NCI-H1694 treated with DMSO at 0.1 percent for 48 hours (cell line): ENCODE results near the gene CELSR1.

Experiments
- DNase-seq: peaks from one replicate; lab custom pipeline; 2025; lab: John Stamatoyannopoulos, UW

Gene CELSR1

DNA sequence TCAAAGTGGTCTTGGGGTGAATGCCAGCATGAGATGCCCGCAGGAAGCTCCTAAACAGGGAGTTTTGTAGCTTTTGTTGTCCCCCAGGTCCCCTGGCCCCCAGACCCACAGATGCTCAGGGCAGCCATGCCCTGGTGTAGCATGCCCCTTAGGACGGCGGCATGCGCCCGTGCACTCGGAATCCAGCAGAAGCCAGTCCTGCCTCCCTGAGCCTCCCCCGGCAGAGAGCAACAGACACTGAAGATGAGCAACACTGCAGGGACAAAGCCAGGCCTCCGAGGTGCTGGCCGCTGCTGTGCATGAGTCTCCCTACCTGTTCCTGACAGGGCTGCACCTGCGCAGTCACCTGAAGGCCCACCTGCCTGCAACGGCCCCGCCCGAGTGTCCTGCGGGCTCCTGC is 142.8 kb downstream of the CELSR1 start:
- DNase-seq = no peak

DNA sequence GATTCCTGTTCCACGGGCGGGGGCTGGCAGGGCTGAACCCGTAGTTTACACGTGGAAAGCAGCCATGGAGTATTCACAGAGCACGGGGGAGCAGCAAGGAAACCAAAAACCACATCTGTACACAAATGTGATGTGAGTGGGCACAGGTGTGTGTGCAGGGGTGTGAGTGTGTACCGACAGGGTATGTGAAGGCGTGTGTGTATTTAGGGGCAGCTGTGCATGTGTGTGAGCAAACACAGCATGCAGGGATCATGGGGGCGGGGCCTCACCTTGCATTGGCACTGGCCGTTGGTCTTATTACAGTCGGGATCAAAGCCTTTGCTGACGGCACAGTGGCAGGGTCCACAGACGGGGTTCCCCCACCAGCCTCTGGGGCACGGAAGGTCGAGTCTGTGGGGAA is 143.5 kb downstream of the CELSR1 start:
- no peak for DNase-seq

DNA sequence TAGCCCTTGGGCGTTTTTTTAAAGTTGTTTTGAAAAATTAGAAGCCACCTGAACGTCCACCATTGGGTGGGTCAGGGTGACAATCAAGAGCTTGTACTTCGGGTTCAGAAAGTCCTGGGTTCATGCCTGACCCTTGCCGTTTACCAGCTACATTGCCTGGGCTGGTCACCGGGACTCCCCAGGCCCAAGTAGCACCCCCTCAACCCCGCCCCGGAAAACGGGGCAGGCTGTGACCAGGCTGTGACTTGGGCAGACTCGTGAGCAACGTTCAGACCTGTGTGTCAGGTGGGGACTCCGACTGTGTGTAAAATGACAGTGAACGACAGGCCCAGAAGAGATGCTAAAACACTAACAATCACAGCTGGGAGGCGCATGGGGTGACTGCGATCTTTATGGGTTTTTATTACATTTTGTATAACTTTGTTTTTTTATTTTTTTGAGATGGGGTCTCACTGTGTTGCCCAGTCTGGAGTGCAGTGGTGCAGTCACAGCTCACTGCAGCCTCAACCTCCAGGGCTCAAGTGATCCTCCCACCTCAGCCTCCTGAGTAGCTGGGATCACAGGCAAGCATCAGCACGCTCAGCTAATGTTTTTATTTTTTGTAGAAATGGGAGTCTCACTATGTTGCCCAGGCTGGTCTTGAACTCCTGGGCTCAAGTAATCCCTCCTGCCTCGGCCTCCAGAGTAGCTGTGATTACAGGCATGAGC is 145.1 kb downstream of the CELSR1 start:
- DNase-seq = no peak

DNA sequence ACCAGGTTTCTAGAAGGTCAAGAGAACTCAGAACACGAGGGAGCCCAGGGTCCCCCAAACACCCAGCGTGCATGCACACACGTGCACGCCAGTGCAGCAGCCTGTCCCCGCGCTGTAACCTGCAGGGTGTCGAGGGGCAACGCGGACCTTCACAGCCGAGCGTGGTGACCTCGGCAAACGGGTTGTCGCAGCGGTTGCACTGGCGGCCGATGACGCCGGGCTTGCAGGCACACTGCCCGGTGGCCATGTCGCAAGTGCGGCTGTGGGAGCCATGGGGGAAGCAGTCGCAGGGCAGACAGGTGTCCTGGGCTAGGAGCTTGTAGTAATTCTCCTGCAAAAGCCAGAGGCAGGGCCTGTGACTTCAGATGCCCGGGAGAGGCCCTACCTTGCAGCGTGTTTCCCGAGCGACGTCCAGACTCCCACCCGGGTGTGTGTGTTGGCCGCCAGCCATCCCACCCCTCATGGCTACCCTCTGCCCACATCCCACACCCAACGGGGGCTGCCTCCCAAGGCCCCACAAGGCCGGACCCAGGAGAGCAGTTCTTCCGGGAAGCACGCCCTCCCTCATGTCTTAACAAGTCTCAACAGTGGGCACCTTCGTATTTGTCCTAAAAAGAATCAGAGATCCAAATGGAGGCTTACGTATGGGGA is 145.8 kb downstream of the CELSR1 start:
- no peak for DNase-seq

DNA sequence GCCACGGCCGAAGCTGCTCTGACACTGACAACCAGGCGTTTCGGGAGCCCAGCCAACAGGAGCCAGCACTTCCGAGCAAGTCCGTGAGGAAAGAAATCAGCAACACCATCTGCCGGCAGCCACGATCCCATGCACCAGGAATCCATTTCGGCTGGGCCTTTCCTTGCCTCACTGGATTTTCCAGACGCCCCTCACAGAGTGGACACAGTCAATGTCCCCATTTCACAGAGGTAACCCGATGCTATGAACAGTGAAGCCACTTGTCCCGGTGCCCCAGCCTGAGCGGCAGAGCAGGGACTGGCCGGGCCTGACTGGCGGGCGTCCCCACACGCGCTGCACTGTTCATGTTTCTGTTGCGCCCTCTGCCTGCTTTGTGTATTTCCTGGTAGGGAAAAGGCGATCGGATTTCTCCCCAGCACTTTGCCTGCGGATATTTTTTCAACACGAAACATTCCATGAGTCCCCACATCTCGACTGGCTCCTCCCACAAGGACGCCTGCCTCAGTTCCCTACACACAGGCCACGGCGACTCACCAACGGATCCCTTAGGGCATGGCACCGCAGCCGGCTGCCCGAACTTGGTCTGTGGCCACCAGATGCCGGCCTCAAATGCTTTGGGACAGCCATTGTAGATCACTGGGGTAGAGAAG is 146.6 kb downstream of the CELSR1 start:
- peak; percentile 71 for DNase-seq

DNA sequence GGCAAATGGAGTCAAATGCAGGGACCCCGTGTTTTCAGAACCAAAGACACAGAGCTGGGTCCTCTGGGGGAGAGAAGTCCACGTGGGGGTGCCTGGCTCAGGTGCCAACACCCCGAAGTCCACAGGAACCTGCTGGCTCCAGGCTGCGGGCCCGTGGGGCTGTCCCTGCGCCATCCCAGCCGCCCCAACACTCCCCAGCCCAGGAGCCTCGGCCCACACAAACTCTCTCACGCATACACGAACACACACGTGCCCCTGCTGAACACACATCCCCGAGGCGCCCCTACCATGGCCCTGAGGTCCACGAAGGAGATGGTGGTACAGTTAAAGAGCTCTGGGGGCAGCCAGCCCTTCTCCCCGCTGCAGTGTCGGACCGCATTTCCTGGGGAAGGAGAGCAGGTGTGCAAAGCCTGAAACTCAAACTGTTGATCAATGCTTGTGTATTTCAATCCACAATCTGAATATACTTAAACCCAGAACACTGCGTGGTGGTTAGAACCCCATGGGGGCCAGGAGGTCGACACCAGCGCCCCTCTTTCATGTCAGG is 147.2 kb downstream of the CELSR1 start:
- no peak for DNase-seq

DNA sequence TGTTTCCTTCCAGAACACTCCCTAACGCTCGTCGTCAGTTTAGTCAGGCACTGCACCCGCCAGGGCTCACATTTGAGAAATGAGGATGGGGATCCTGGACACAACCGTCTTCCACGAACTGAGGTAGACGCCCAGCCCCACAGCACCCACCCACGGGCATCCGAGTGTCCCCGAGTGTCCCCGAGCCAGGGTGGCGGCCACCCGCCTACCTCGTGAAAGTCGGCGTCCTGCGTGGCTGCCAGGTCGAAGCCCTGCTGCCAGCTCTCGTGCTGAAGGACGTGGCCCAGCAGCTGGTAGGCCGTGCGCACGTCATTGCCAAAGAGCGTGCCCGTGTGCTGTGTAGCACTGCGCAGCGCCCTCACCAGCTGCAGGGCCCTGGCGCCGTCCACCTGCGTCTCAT is 148.3 kb downstream of the CELSR1 start:
- no peak for DNase-seq

DNA sequence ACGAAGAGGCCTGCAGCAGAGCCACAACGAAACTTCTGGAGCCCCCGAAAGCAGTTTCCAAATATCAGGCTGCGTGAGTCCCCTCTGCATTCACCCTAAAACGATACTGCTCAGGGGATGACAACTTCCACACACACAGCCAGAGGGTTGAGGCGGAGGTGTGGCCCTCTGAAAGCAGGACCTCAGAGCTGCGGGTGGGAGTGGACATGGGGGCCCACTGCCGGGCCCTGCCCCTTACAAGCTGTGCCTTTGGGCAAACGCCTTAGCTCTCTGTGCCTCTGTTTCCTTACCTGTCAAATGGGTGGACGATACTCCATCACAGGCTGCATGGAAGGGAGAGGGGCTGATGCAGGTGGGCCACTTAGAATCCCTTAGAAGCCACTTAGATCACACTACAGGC is 148.8 kb downstream of the CELSR1 start:
- DNase-seq = no peak

DNA sequence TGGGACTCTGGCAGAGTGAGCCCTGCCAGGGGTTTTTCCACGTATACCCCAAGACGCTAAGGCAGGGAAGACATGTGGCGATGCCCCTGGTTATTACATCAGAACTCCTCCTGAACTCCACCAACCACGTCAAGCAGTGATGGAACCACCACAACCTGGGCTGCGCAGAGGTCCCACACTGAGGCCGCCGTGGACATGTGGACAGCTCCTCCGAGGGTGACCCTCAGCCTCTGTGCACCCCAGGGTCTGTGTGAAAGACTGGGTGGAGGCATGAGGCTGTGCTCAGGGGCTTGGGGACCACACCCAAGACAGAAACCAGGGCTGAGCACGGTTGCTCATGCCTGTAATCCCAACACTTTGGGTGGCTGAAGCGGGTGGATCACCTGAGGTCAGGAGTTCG is 149.7 kb downstream of the CELSR1 start:
- DNase-seq = no peak

DNA sequence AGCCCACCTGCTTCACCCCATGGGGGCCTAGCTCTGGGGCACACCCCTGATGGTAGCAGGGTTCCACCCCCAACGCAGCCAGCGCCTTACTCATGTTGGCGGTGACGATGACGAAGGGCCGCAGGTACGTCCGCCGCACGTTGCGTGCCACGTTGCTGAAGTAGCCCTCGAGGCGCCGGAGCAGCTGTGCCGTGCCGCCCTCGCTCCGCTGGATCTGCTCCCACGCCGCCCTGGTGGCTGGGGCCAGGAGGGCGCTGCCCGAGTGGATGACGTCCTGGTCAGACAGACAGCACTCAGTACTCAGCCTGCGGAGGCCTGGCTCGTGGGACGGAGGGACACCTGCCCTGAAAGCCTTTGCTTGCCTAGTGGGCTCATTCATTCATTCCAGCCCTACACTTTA is 151.1 kb downstream of the CELSR1 start:
- no peak for DNase-seq

DNA sequence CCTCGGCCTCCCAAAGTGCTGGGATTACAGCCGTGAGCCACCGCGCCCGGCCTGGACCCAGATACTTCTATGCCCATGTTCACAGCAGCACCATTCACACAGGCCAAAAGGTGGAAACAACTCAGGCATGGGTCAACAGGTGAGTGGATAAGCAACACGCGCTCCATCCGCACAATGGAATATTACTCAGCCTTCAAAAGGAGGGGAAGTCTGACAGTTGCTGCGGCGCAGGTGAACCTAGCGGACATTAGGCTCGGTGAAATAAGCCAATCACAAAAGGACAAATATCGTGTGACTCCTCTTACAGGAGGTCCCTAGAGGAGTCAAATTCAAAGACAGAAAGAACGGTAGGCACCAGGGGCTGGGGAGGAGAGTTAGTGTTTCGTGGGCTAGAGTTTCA is 154.9 kb downstream of the CELSR1 start:
- no peak for DNase-seq

DNA sequence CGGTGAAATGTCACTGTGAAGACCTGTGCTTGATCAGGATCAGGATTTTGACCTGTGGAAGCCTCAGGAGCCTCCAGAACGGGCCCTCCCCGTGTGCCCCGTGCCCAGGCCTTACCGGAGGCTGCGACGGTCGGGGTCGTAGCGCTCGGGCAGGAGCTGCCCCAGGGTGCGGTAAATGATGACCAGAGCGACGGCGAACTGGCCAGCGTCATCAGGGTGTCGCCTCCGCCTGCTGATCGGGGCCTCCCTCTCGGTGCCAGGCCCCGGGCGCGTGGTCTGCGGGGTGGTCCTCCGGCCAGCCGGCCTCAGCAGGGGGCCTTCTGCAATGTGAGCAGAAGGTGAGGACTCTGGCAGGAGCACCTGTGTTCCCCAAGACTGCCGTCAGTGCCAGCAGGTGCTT is 155.7 kb downstream of the CELSR1 start:
- DNase-seq = no peak

DNA sequence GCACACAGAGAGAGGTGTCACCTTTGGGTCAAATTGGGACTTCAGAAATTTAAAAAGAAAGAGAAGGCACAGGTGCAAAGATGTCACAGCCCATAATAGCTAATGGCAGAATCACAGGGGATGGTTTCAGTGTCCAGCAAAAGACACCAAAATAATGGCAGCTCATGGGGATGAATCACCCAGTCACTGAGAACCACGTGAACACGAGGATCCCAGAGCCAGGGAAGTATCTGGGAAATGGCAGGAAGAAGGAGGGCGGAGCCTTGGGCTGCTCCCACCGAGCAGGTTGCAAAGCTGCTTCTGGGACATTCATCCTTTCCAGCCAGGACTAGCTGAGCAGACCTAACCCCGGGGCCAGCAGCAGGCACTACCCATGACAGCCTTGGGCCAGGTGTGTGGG is 156.3 kb downstream of the CELSR1 start:
- no peak for DNase-seq

DNA sequence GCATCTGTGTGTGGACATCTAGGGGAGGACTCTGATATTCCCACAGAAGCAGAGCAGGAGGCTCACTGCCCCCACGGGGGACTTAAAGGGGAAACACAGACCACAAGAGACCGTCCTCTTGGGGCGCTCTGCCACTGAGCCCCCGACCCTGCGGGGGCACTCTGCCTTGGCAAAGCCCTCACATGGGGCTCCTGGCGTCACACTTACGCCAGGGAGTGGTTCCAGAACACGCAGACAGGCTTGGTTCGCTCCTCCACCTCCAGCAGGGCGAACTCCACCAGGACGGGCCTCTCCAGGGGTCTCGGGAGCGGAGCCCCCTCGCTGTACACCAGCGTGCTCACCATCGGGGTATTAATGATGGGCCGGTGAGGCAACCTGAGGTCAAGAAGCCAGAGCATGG is 156.8 kb downstream of the CELSR1 start:
- no peak for DNase-seq

DNA sequence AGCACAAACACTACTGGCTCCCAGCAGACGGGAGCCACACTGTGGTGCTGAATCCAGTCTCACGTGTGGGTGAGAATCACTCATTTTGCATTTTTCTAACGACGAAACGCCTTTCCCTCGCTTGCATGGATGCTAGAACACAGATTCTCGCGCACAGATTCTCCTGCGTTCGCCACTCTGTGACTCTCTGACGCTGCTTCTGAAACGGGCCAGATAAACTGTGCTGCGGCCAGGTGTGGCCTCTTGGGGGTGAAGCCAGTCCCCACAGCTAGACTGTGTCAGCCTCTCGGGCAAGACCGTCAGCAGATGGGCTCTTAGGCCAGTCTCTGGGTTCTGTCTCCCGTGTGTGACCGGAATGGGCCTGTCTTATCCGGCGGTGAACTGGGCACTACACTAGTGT is 157.4 kb downstream of the CELSR1 start:
- no peak for DNase-seq

DNA sequence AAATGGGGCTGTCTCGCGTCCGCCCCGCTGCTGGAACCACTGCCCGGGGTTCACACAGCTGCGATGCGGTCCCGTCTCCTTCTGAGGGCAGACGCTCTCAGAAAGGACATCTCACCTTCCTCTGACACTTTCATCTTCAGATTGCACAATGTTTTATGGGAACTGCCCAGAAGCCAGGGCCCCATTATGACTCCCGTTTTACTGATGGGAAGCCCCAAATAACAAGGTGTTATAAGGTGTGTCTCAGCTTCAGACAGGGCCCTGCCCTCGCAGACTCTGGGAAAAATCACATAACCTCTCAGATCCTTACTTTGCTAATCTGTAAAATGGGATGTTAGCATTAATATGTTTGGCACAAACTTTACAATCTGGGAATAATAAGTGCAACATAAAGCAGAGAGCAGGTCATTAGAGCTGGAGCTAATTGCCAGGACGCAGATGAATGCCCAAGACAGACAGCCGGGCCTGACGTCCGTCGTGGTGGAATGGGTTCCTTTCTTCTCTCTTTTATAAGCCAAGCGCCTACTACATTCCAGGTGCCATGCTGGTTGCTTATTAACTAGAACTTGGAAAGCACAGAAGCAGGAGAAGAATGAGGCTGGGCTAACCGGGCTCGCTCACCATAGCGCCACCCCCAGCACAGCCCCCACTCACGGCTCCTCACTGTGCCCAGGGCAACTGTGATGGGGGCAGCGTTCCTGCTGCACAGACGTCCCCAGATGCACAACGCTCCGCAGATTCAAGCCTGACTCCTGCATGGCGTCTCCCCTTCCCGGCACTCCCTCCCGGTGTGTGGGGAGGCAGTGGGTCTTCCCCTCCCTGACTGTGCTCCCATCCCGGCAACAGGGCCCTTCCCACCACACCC is 158.1 kb downstream of the CELSR1 start:
- no peak for DNase-seq

DNA sequence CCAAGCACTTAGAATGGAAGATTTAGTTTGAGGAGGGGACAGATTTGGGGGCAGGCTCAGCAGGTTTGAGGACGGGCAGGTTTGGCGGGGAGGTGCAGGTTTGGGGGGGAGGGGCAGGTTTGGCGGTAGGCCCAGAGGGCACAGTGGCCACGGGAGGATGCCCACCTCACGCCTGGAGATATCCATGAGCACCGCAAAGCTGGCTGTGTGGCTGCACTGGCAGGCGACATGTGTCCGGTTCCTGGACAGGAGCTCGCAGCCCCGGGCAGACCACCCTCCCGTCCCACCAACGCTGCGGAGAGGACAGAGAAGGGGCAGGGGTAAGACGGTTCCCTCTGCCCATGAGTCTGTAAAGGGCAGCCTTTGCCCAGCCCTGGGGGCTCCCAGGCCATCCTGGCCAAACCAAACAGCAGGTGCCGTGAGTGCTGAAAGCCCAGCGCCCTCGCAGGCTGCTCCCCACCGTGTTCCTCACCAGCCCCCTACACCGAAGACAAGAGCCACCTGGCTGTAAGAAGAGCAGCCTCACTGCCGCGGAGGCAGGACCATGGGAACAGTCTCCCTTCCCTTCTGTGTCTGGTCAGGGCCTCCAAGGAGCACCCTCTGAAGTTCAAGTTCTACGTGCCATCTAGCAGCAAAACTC is 158.9 kb downstream of the CELSR1 start:
- no peak for DNase-seq

DNA sequence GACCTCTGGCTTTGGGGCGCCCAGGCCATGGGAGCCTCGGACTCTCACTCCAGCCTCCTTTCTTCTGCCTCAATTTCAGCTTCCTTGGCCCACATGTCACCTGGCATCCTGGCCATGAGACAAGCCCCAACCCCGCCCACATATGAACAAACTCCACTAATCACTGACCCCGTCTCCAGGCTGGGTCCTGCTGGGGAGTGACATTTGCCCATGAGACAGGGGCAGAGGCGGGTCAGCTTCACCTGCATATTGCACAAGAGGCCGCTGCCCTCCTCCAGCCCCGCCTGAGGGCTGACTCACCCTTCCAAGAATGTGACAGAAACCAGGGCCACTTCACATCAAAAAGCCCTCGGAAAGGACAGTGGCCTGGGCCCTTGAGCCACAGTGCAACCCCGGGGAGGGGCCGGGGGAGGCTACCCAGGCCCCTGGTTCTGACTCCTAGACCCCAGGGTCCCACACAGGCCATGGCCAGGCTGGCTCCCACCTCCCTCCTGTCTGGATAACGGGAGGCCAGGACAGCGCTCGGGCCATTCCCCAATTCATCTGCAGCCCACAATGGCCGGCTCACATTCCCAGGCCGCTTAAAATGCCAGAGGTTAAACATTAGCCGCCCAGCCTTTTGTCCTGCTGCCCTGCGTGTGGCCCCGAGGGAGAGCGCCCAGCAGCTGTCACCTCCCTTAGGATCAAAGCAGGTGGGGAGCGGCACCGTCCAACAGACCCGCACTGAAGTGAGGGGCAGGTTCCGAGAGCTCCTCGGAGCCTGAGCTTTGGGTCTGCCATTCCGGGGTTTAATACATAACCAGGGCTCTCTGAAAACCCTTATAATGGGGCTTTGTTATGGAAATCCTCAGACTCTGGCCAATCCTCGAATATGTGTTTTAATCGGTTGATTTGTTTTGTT is 159.6 kb downstream of the CELSR1 start:
- DNase-seq = no peak

DNA sequence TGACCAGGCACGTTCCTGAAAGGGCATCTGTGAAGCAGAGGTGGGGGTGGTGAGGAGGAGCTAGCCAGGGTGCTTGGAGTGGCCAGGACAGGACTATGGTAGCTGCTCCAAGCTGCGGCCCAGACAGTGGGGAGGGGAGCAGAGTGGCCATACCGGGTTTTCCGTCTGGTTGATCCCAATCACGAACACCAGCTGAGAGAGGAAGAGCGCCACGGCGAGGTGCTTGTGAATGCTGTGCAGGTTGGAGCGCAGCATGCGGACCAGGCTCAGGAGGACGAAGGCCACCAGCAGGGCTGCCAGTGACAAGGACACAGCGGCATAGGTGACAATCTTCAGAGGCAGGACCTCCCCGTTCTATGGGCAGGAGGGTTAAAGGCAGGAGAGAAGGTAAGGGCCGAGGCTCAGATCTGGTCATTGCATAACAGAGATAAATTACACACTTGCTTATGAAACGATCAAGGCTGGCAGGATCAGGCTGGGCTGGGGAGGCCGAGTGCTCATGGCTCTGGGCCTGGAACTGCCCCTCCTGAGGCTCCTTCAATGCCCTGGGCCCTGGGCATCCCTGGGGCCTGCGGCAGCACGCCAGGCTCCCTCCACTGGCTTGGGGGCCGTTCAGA is 160.4 kb downstream of the CELSR1 start:
- DNase-seq = no peak

DNA sequence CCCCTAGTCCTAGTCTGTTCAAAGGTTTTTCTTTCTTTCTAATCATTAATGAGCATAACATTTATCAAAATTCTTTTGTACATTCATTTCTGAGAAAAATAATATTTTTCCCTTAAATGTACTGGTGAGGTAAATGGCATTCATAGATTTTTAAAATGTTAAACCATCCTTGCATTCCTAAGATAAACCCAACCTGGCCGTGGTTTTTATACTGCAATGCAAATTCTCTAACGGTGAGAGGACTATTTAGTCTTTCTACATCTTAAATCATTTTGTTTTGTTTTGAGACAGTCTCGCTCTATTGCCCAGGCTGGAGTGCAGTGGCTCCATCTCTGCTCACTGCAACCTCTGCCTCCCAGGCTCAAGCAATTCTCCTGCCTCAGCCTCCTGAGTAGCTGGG is 161.3 kb downstream of the CELSR1 start:
- no peak for DNase-seq
